ENCODE measurements around the gene CACNA1S. TPM values are rescaled to one million over a fixed set of nuclear protein-coding genes. Genes with fewer than 3 reads are reported as not detected.

CACNA1S gene
- total RNA-seq, 2 donors from 2014 or later: not detected

DNA sequence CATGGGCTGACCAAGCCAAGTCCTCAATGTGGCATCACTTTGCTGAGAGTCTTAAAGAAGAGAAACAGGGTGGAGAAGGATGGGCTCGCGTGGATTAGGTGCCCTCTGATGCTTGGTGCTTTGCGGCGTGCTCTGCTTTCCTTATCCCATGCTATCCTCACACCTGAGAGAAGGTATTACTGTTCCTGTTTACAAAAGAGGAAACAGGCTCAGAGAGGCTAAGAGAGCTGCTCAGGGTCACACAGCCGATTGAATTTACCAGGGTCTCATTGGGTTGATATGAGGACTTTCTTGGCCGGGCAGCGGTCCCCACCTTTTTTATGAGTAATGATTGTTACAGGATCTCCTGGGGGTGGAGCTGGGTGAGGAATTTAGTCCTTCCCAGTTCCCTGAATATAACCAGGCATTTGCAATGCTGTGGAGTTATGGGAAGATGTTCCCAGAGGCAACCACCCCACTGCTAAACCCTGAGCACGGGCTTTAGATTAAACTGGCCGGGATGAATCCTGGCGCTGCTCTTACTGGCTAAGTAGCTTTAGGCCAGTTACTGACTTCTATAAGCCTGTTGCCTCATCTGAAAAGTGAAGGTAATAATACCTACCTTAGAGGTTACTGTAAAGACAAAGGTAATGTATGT is 10.2 kb upstream of the CACNA1S start:
- Histone ChIP-seq H3K4me1 (no peaks in the 10 kb centered on the region), H3K4me3 (no peak overlapping the region), H3K36me3 (no peaks in the 10 kb centered on the region), H3K27ac (no peak overlapping the region), H3K9me3 (no peaks in the 10 kb centered on the region), H3K27me3 (no peaks in the 10 kb centered on the region)
- TF ChIP-seq CTCF (IDR thresholded peaks at IDR 0.05): no peak
- DNase-seq (ENCODE audit: low spot score): no peak

DNA sequence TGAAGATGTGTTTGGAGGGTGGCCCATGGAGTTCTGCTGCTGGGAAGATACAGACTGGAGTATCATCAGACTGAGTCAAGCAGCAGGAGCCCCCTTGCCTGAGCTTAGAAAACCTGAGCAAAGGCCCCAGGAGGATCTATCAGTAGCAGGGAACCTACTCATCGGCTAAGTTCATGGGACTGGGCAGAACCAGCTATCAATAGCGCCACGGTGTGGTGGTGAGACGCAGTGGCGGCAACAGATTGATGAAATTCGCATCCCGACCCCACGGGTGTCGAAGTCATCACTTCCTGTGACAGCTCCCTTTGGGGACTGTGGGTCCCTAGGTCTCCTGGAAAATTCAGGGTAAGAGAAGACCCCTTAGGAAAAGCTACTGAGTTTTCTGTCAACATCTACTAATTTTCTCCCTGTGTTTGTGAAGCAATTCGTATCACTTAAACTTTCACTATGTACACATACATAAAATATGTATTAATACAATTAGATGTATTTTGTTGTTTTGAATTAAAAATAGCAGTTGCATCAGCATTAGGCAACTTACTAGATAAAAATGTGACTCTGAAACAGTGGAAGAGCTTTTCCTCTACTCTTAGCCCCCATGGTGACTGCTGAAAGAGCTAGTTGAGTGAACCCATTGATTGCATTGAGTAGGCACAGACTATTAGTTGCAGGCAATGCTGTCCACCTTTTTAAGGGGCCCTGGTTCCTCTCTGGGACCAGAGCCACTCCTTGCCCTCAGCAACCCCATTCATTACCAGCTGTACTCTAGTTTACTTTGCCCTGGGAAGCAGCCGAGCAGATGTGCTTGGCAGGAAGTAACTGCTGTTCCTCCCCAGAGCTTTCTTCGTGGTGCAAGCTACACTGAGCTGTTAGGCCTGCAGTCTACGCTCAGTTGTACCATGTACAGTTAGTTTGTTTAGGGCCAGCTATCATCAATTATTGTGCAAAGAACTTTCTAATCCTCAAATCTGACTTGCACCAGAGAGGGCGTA is 7.3 kb upstream of the CACNA1S start:
- H3K9me3 ChIP-seq: no peaks in the 10 kb centered on the region
- no peaks in the 10 kb centered on the region for H3K27me3 ChIP-seq
- no peak overlapping the region for H3K27ac ChIP-seq
- peak; percentile 36 to 55 for TF ChIP-seq CTCF (IDR thresholded peaks at IDR 0.05)
- peaks cover 0 to 5% of the 10 kb centered on the region in 2 donors for H3K4me1 ChIP-seq
- H3K36me3 ChIP-seq: no peaks in the 10 kb centered on the region
- no peak overlapping the region for H3K4me3 ChIP-seq
- no peak for DNase-seq (ENCODE audit: low spot score)

- TF ChIP-seq CTCF (IDR thresholded peaks at IDR 0.05): no peak
These were observed 3.9 kb upstream of the CACNA1S start for GRCh38 chr1:201116091-201116490.

GRCh38 chr1:201115390-201115937 is 3.2 kb upstream of the CACNA1S start:
- DNase-seq (ENCODE audit: low spot score): no peak
- Histone ChIP-seq H3K36me3 (no peaks in the 10 kb centered on the region), H3K27ac (no peak overlapping the region), H3K9me3 (no peaks in the 10 kb centered on the region), H3K27me3 (no peaks in the 10 kb centered on the region), H3K4me3 (no peak overlapping the region), H3K4me1 (peaks cover 0 to 8% of the 10 kb centered on the region in 2 donors)
- TF ChIP-seq CTCF (IDR thresholded peaks at IDR 0.05): no peak

More at GRCh38 chr1:201116091-201116490, 3.9 kb upstream of the CACNA1S start:
- H3K27ac ChIP-seq: no peak overlapping the region
- DNase-seq (ENCODE audit: low spot score): no peak
- H3K4me3 ChIP-seq: no peak overlapping the region
- peaks cover 0 to 8% of the 10 kb centered on the region in 2 donors for H3K4me1 ChIP-seq
- H3K9me3 ChIP-seq: no peaks in the 10 kb centered on the region
- H3K36me3 ChIP-seq: no peaks in the 10 kb centered on the region
- no peaks in the 10 kb centered on the region for H3K27me3 ChIP-seq

DNA sequence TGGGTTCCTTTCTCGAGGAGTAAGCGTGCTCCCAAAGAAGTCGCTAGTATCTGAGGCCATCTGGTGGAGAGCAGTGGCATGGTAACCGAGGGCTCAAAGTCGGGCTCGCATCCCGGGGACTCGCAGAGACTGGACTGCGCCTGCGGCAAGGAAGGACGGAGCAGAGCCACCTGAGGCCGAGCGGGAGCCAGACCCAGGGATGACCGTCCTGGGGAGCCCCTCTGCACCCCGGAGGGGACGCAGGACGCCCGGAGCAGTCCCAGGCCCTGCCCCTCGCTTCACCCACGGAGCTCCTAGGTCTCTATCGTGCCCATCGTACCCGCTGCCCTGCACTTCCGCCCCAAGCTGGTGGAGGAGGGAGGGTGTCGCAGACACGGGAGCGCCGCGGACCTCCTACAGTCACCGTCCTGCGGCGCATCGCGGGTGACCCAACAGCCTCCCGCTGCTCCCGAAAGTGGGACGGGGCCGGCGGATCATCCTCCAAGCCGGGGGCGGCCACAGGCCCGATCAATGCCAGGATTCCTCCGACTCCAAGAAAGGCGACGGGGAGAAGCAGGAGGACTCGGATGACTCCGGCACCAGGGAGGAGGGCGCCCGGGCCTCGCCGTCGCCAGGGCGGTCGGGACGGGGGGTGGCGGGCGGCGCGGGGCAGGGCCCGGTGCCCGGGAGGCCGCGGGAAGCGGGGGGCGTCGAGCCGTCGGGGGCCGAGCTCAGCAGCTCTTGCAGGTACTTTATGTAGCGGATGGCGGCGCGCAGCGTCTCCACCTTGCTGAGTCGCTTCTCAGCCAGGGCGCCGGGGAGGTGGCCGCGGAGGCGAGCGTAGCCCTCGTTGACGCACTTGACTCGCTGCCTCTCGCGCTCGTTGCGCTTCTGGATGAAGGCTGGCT is 2.3 kb upstream of the CACNA1S start:
- H3K27me3 ChIP-seq: no peaks in the 10 kb centered on the region
- peak; percentile 81 to 87 for TF ChIP-seq CTCF (IDR thresholded peaks at IDR 0.05)
- H3K27ac ChIP-seq: no peak overlapping the region
- DNase-seq (ENCODE audit: low spot score): peak; percentile 92
- H3K4me1 ChIP-seq: peaks cover 0 to 8% of the 10 kb centered on the region in 2 donors
- H3K4me3 ChIP-seq: peak overlapping the region; percentile 34 to 49
- no peaks in the 10 kb centered on the region for H3K9me3 ChIP-seq
- no peaks in the 10 kb centered on the region for H3K36me3 ChIP-seq

All from right atrium auricular region (tissue), 2 donors.